Measurements from ENCODE around the gene PRPF40B. TPM values are rescaled to one million over a fixed set of nuclear protein-coding genes. Genes with fewer than 3 reads are reported as not detected.
"Not testable (repeated sequence)": the region's sequence is repeated elsewhere in the genome, so short reads cannot be mapped to it uniquely, and the experiment has no call there.

PRPF40B gene
- total RNA-seq, 4 donors from 2014 or later = 3.7 to 18.2 (median 15.5) TPM

DNA sequence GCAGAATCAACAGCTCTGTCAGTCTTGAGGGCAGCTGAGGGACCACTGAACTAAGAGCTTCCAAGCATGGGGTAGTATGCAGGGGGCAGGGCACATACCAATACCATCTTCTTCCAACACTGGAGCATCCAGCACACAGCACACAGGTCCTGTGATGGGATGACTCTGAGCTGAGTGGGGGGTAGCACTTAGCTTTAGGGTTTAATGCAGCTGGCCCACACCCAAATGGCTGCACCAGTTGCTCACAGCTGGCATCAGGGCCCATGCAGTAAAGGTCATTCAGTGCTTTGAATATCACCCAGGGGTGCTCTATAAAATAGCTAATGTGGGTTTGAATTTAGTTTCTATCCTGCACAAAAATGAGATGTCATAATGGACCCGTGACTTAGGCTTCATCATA lies 19.6 kb upstream of the PRPF40B start:
- no peak for TF ChIP-seq POLR2A (IDR thresholded peaks at IDR 0.05)
- TF ChIP-seq, protein P1, sequence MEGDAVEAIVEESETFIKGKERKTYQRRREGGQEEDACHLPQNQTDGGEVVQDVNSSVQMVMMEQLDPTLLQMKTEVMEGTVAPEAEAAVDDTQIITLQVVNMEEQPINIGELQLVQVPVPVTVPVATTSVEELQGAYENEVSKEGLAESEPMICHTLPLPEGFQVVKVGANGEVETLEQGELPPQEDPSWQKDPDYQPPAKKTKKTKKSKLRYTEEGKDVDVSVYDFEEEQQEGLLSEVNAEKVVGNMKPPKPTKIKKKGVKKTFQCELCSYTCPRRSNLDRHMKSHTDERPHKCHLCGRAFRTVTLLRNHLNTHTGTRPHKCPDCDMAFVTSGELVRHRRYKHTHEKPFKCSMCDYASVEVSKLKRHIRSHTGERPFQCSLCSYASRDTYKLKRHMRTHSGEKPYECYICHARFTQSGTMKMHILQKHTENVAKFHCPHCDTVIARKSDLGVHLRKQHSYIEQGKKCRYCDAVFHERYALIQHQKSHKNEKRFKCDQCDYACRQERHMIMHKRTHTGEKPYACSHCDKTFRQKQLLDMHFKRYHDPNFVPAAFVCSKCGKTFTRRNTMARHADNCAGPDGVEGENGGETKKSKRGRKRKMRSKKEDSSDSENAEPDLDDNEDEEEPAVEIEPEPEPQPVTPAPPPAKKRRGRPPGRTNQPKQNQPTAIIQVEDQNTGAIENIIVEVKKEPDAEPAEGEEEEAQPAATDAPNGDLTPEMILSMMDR (IDR thresholded peaks at IDR 0.05) = no peak
- Histone ChIP-seq H3K4me3 (no peak overlapping the region), H3K36me3 (no peaks in the 10 kb centered on the region)

DNA sequence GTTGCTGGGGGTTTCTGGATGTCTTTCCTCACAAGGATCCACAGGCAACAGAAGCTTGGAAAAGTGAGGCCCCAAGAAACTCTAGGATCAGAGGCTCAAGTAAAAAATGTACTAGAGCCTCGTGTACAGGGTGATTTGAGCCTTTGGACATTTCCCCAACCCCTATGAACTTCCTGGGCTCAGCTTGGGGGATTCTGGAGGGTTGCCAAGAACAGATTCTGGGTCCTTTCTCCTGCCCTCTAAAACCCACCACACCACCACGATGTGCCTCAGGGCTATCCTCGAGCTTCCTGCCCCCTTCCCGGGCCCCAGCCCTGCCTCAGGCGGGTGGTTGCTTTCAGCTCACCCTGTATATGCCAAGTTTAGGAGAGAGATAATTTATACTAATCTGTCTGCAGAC lies 18.5 kb upstream of the PRPF40B start:
- Histone ChIP-seq H3K4me3 (no peak overlapping the region), H3K27ac (no peak overlapping the region), H3K4me1 (no peaks in the 10 kb centered on the region), H3K9me3 (no peaks in the 10 kb centered on the region), H3K36me3 (no peaks in the 10 kb centered on the region), H3K27me3 (no peaks in the 10 kb centered on the region)
- TF ChIP-seq POLR2A (IDR thresholded peaks at IDR 0.05) = no peak
- TF ChIP-seq, protein P1 (IDR thresholded peaks at IDR 0.05) = no peak
- no peak for DNase-seq

More for the DNA sequence above, 19.6 kb upstream of the PRPF40B start:
- DNase-seq = no peak
- Histone ChIP-seq H3K27ac (no peak overlapping the region), H3K27me3 (no peaks in the 10 kb centered on the region), H3K9me3 (no peaks in the 10 kb centered on the region), H3K4me1 (no peaks in the 10 kb centered on the region)

DNA sequence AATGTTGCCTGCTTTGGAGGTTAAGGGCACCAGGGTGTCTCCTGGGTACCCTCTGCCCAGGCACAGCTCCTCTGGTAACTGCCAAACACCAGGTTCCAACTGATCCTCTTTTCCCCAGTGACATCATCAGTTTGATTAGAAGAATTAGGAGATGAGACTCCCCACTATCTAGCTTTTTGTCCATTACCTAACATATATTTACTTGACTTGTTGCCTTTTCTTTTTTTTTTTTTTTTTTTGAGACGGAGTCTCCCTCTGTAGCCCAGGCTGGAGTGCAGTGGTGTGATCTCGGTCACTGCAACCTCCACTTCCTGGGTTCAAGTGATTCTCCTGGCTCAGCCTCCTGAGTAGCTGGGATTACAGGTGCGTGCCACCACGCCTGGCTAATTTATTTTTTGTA lies 17.8 kb upstream of the PRPF40B start, which contains the start of gene FAM186B:
FAM186B (minus strand) TSS at position 101 of the 400 bp plus-strand sequence. CDS start 162 bp downstream, outside the sequence.
- H3K4me1 ChIP-seq, H3K4me3 ChIP-seq, H3K27ac ChIP-seq, H3K27me3 ChIP-seq, H3K36me3 ChIP-seq, H3K9me3 ChIP-seq, DNase-seq: not testable (repeated sequence)

DNA sequence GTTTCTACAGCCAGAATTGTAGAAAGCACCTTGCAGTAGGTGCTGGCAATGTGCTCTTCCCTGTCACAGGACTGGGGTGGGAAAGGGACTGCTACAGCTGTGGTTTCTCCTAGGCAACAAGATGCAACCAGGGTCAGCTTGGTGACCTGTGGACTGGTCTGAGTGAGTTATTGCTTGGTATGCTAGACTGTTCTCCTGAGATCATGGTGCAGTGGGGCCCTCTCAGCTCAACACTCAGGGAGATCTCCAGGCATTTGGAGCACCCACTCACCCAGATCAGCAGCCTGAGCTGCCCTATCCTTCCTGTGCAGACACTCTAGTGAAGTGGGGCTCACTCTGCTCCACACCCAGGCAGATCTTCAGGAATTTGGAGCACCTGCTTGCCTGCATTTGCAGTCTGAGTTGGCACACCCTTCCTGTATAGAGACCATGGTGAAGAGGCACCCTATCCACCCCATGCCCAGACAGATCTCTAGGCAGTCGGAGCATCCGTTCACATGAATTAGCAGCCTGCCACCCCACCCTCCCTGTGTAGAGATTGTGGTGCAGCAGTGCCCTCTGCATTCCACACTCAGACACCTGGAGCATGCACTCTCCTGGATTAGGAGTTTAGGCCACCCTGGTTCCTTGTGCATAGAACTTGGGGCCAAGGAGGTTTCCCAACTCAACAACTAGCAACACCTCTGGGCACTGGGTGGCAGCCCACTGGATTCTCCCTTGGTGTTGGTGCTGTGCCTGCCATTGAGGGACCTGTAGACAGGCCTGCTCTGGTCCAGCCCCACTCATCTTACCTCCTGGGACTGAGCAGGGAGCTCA lies 14.1 kb upstream of the PRPF40B start:
- no peak overlapping the region for H3K27ac ChIP-seq
- H3K9me3 ChIP-seq = no peaks in the 10 kb centered on the region
- H3K36me3 ChIP-seq = no peaks in the 10 kb centered on the region
- no peak for DNase-seq
- no peaks in the 10 kb centered on the region for H3K4me1 ChIP-seq
- TF ChIP-seq POLR2A (IDR thresholded peaks at IDR 0.05) = no peak
- TF ChIP-seq, protein P1 (IDR thresholded peaks at IDR 0.05) = no peak
- H3K27me3 ChIP-seq = no peaks in the 10 kb centered on the region
- no peak overlapping the region for H3K4me3 ChIP-seq

DNA sequence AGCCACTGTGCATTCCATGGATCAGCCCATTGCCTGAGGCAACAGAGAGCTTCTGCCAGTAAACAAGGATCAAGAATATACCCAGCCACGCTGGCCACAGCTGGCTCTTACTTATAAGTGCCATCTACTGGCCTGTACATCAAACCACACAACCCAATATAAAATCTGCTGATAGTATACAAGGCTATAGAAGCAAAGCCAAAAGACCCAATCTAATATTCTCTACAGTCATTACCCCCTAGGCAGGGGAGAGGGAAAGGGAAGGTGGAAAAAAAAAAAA lies 13.5 kb upstream of the PRPF40B start:
- TF ChIP-seq, protein P1 (IDR thresholded peaks at IDR 0.05) = no peak
- TF ChIP-seq POLR2A (IDR thresholded peaks at IDR 0.05) = no peak
- no peaks in the 10 kb centered on the region for H3K9me3 ChIP-seq
- no peak overlapping the region for H3K4me3 ChIP-seq
- no peak for DNase-seq
- no peaks in the 10 kb centered on the region for H3K4me1 ChIP-seq
- H3K36me3 ChIP-seq = no peaks in the 10 kb centered on the region
- no peak overlapping the region for H3K27ac ChIP-seq
- no peaks in the 10 kb centered on the region for H3K27me3 ChIP-seq

DNA sequence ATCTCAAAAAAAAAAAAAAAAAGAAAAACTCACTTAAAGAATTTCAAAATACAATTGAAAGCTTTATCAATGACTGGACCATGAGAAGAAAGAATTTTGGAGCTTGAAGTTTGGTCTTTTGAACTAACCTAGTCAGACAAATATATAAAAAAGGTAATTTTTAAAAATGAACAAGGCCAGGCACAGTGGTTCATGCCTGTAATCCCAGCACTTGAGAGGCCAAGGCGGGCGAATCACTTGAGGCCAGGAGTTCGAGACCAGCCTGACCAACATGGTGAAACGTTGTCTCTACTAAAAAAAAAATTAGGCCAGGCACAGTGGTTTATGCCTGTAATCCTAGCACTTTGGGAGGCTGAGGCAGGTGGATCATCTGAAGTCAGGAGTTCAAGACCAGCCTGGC lies 12.6 kb upstream of the PRPF40B start:
- not testable (repeated sequence) for H3K4me3 ChIP-seq, DNase-seq, H3K27me3 ChIP-seq, H3K27ac ChIP-seq, H3K4me1 ChIP-seq, H3K36me3 ChIP-seq, H3K9me3 ChIP-seq

DNA sequence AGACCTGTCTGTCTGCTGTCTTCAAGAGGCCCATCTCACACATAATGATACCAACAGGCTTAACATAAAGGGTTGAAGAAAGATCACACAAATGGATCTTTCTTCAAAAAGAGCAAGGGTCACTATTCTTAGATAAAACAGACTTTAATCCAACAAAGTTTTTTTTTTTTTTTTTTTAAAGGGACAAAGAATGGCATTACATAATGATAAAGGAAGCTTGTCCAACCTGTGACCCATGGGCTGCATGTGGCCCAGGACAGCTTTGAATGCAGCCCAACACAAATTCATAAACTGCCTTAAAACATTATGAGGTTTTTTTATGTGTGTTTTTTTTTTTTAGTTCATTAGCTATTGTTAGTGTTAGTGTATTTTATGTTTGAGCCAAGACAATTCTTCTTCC lies 11.2 kb upstream of the PRPF40B start:
- DNase-seq = no peak
- H3K36me3 ChIP-seq = no peaks in the 10 kb centered on the region
- H3K9me3 ChIP-seq = no peaks in the 10 kb centered on the region
- no peaks in the 10 kb centered on the region for H3K4me1 ChIP-seq
- no peaks in the 10 kb centered on the region for H3K27me3 ChIP-seq
- TF ChIP-seq, protein P1 (IDR thresholded peaks at IDR 0.05) = no peak
- TF ChIP-seq POLR2A (IDR thresholded peaks at IDR 0.05) = no peak
- no peak overlapping the region for H3K4me3 ChIP-seq
- no peak overlapping the region for H3K27ac ChIP-seq
